ENCODE results near the gene PKD2. TPM values are rescaled to one million over a fixed set of nuclear protein-coding genes. Genes with fewer than 3 reads are reported as not detected.

The PKD2 gene
- total and polyA plus RNA-seq, 2 of the 4 experiments (the other 2 are of a cell fraction): 43.8 to 51.3 TPM

- Histone ChIP-seq H2BK120ac (ENCODE audit: low read depth, low read length) (no peak overlapping the region), H4K20me1 (ENCODE audit: insufficient read depth, low read length) (no peaks in the 10 kb centered on the region), H3K4me2 (ENCODE audit: low read depth, low read length) (no peak overlapping the region), H3K27ac (ENCODE audit: insufficient read depth, low read length) (no peak overlapping the region), H3K14ac (replicated peaks; ENCODE audit: low read depth, low read length) (no peak overlapping the region), H4K5ac (ENCODE audit: low read depth, low read length) (no peak overlapping the region), H4K8ac (ENCODE audit: low read depth in 2 of 2, low read length in 2 of 2) (no peak overlapping the region), H3K4me3 (ENCODE audit: insufficient read depth, low read depth, low read length) (no peak overlapping the region), H3K27me3 (ENCODE audit: control insufficient read depth, insufficient read depth, low read length) (no peaks in the 10 kb centered on the region; the same call in 1 of the 2 replicates), H3K9ac (ENCODE audit: low read depth, low read length) (no peak overlapping the region), H3K9me1 (ENCODE audit: insufficient read depth, low read length) (no peaks in the 10 kb centered on the region), H3K18ac (ENCODE audit: low read depth, low read length) (no peak overlapping the region), H3K4ac (ENCODE audit: low read depth, low read length) (no peak overlapping the region), H3K23ac (ENCODE audit: low read depth, low read length) (no peak overlapping the region), H3K4me1 (ENCODE audit: control insufficient read depth, insufficient read depth, low read length) (no peaks in the 10 kb centered on the region), H3K79me1 (ENCODE audit: low read depth in 1 of 2, low read length in 2 of 2) (no peaks in the 10 kb centered on the region), H2AK9ac (replicated peaks; ENCODE audit: low read depth, low read length, poor library complexity) (no peak overlapping the region), H3K9me3 (ENCODE audit: control insufficient read depth, insufficient read depth, low read length) (no peaks in the 10 kb centered on the region), H2AK5ac (ENCODE audit: low read depth, low read length) (no peak overlapping the region), H3K56ac (ENCODE audit: extremely low read depth, insufficient read depth, low read length) (no peak overlapping the region), H2BK20ac (ENCODE audit: low read depth, low read length) (no peak overlapping the region), H2AFZ (replicated peaks; ENCODE audit: low read length, poor library complexity) (no peak overlapping the region), H3K36me3 (ENCODE audit: control insufficient read depth, insufficient read depth, low read length) (no peaks in the 10 kb centered on the region), H4K91ac (ENCODE audit: insufficient read depth, low read depth, low read length) (no peak overlapping the region), H2BK15ac (ENCODE audit: low read depth, low read length) (no peak overlapping the region), H2BK5ac (ENCODE audit: low read depth, low read length, poor library complexity, severe bottlenecking) (no peak overlapping the region)
- in situ Hi-C loops (cut with MboI; ENCODE audit: low sequenced_read_pairs): no loop called here
- POLR2A ChIA-PET (ENCODE audit: unreplicated experiment): interaction anchor here (0.6 kb wide), 1 partner anchor 1434 kb away, joined by 3 read pairs; no protein-coding TSS in a partner anchor
- dilution Hi-C loops (cut with HindIII; ENCODE audit: low sequenced_read_pairs, unreplicated experiment): no loop called here
- no peak for DNase-seq
- intact Hi-C loops (cut with micrococcal nuclease): no loop called here
- BruUV-seq (replicated peaks): no TSS peak
- ATAC-seq (ENCODE audit: low read depth): no peak
- CTCF ChIA-PET: no interaction called here
- no CpG with 5 or more reads among the region's 3 CpGs for WGBS, 2 experiments (ENCODE audit: extremely low coverage in 2 of 2, insufficient read length in 1 of 2)
- TF ChIP-seq CHD1 (IDR thresholded peaks at IDR 0.05; ENCODE audit: low read depth, low read length): no peak
- TF ChIP-seq RFX5 (IDR thresholded peaks at IDR 0.05; ENCODE audit: low read depth, low read length): no peak
- no peak for TF ChIP-seq FOS (IDR thresholded peaks at IDR 0.05; ENCODE audit: low read depth, low read length)
- no peak for TF ChIP-seq MXI1 (IDR thresholded peaks at IDR 0.05; ENCODE audit: borderline replicate concordance, low read depth, low read length)
- TF ChIP-seq MAZ (IDR thresholded peaks at IDR 0.05; ENCODE audit: borderline replicate concordance, low read depth, low read length): no peak
- no peak for TF ChIP-seq CTCF (conservative IDR thresholded peaks at IDR 0.05; ENCODE audit: low read depth, low read length)
- TF ChIP-seq RCOR1 (IDR thresholded peaks at IDR 0.05; ENCODE audit: insufficient replicate concordance, low read length): no peak
- no peak for TF ChIP-seq BHLHE40 (IDR thresholded peaks at IDR 0.05; ENCODE audit: low read depth, low read length)
- no peak for TF ChIP-seq POLR2A (IDR thresholded peaks at IDR 0.05; ENCODE audit: low read depth, low read length)
- TF ChIP-seq, protein P1, sequence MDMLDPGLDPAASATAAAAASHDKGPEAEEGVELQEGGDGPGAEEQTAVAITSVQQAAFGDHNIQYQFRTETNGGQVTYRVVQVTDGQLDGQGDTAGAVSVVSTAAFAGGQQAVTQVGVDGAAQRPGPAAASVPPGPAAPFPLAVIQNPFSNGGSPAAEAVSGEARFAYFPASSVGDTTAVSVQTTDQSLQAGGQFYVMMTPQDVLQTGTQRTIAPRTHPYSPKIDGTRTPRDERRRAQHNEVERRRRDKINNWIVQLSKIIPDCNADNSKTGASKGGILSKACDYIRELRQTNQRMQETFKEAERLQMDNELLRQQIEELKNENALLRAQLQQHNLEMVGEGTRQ (IDR thresholded peaks at IDR 0.05; ENCODE audit: low read depth, low read length): no peak
- no peak for TF ChIP-seq NFE2L2 (IDR thresholded peaks at IDR 0.05; ENCODE audit: low read depth, low read length)
- TF ChIP-seq, protein P2, sequence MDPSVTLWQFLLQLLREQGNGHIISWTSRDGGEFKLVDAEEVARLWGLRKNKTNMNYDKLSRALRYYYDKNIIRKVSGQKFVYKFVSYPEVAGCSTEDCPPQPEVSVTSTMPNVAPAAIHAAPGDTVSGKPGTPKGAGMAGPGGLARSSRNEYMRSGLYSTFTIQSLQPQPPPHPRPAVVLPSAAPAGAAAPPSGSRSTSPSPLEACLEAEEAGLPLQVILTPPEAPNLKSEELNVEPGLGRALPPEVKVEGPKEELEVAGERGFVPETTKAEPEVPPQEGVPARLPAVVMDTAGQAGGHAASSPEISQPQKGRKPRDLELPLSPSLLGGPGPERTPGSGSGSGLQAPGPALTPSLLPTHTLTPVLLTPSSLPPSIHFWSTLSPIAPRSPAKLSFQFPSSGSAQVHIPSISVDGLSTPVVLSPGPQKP (IDR thresholded peaks at IDR 0.05; ENCODE audit: borderline replicate concordance, low read depth, low read length): no peak
- no peak for TF ChIP-seq SMC3 (IDR thresholded peaks at IDR 0.05; ENCODE audit: low read depth, low read length)
- TF ChIP-seq CEBPB (IDR thresholded peaks at IDR 0.05; ENCODE audit: low read depth, low read length): no peak
- no peak for TF ChIP-seq RAD21 (IDR thresholded peaks at IDR 0.05; ENCODE audit: low read length)
- no peak for TF ChIP-seq MAFK (IDR thresholded peaks at IDR 0.05; ENCODE audit: low read depth, low read length)
These were observed 12.0 kb upstream of the PKD2 start for GRCh38 chr4:87995435-87995834.

Measured in IMR-90 (cell line).